ENCODE measurements around the gene TWIST2. TPM values are rescaled to one million over a fixed set of nuclear protein-coding genes. Genes with fewer than 3 reads are reported as not detected.

TWIST2 gene
- total RNA-seq, 1 experiment from 2014 or later = 0.22 TPM

GRCh38 chr2:238894950-238895298 is 47.0 kb downstream of the TWIST2 start:
- no peak overlapping the region for H2BK120ac ChIP-seq (ENCODE audit: low read depth, low read length, poor library complexity, severe bottlenecking)
- H3T11ph ChIP-seq (ENCODE audit: low read length) = no peak overlapping the region
- Mint-ChIP-seq H3K4me3 (no peak overlapping the region), H3K27me3 (ENCODE audit: low read depth) (peaks cover 19% of the 10 kb centered on the region), H3K9me3 (no peaks in the 10 kb centered on the region; a peak in 1 of 5 replicates), H3K36me3 (ENCODE audit: insufficient read depth in 1 of 3, low read depth in 3 of 3) (no peaks in the 10 kb centered on the region), H3K4me1 (peaks cover 10 to 17% of the 10 kb centered on the region in 2 experiments), H3K27ac (no peak overlapping the region)
- no peak overlapping the region for H3K56ac ChIP-seq (ENCODE audit: insufficient read length, low read depth, low read length)
- H4K91ac ChIP-seq (ENCODE audit: insufficient read length, low read depth, low read length) = no peak overlapping the region
- no peak overlapping the region for H2BK20ac ChIP-seq (ENCODE audit: low read depth, low read length, poor library complexity, severe bottlenecking)
- H4K20me1 ChIP-seq (ENCODE audit: control insufficient read depth, insufficient read depth, insufficient read length) = no peaks in the 10 kb centered on the region
- no peak overlapping the region for H3K18ac ChIP-seq (ENCODE audit: insufficient read length, low read depth, low read length)
- no peak overlapping the region for H3K27ac ChIP-seq (ENCODE audit: insufficient read length, low read depth, low read length)
- no peak overlapping the region for H4K5ac ChIP-seq (ENCODE audit: insufficient read length, low read depth, low read length)
- no peak overlapping the region for H2BK12ac ChIP-seq (ENCODE audit: insufficient read length, low read depth, low read length)
- no peaks in the 10 kb centered on the region for H3K9me3 ChIP-seq (ENCODE audit: control insufficient read depth, low read depth, low read length)
- H3K79me1 ChIP-seq (ENCODE audit: insufficient read depth, low read depth, low read length, poor library complexity, severe bottlenecking) = no peaks in the 10 kb centered on the region
- no peak overlapping the region for H2AK5ac ChIP-seq (ENCODE audit: insufficient read length, low read length)
- H3K27me3 ChIP-seq (ENCODE audit: insufficient read depth, low read length) = no peaks in the 10 kb centered on the region; the same call in 1 of the 2 replicates
- no peak for DNase-seq
- H3K23ac ChIP-seq (ENCODE audit: insufficient read length, low read depth, low read length) = no peak overlapping the region
- no peaks in the 10 kb centered on the region for H3K4me1 ChIP-seq (ENCODE audit: insufficient read depth, low read length)
- H3K4me2 ChIP-seq (ENCODE audit: insufficient read depth, insufficient read length, low read length) = no peak overlapping the region
- no peak overlapping the region for H3K4ac ChIP-seq (ENCODE audit: low read depth, low read length)
- no peak overlapping the region for H2BK5ac ChIP-seq (ENCODE audit: insufficient read length, low read length)
- no peak for TF ChIP-seq CTCF (conservative IDR thresholded peaks at IDR 0.05)
- no peaks in the 10 kb centered on the region for H3K23me2 ChIP-seq (ENCODE audit: insufficient read length, low read depth, low read length, poor library complexity, severe bottlenecking)
- no CpG with 5 or more reads among the region's 10 CpGs for WGBS (ENCODE audit: extremely low coverage, insufficient read length, low lambda C conversion rate)
- H3K79me2 ChIP-seq (ENCODE audit: insufficient read depth, low read length) = no peaks in the 10 kb centered on the region
- H4K8ac ChIP-seq (replicated peaks; ENCODE audit: insufficient read length, low read depth, low read length) = no peak overlapping the region
- no peak overlapping the region for H3K9ac ChIP-seq (ENCODE audit: extremely low read depth, insufficient read length, low read length)
- H2BK15ac ChIP-seq (ENCODE audit: low read depth, low read length) = no peak overlapping the region
- no peak overlapping the region for H2AFZ ChIP-seq (ENCODE audit: low read length)
- no peak overlapping the region; the same call in 1 of the 2 replicates for H3K14ac ChIP-seq (ENCODE audit: insufficient read depth, low read length)

Measured in H9 (cell line).